NCI-H1930 (cell line): Measurements from ENCODE around the gene NOP10.

Experiments used
- DNase-seq, 2 experiments: peaks; one replicate each; lab custom pipeline; 2025; lab: John Stamatoyannopoulos, UW

NOP10 gene

DNA sequence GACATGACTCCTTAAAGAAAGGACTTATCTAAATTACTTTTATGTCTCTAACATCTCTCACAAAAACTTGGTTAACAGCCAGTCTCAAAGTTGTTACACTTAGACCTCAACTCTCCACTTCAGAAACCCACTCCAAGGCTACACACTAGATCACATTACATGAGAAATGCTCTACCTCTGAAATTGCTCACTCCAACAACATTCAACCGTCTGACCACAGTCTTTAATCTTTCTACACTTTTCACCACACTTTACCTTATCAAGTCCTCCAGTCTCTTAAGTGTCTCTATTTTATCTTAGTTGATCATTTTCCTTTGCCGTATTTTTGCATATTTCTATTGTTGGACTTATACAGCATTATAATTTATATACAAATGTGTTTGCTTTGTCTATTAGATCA lies 11.1 kb downstream of the NOP10 start:
- no peak for DNase-seq

DNA sequence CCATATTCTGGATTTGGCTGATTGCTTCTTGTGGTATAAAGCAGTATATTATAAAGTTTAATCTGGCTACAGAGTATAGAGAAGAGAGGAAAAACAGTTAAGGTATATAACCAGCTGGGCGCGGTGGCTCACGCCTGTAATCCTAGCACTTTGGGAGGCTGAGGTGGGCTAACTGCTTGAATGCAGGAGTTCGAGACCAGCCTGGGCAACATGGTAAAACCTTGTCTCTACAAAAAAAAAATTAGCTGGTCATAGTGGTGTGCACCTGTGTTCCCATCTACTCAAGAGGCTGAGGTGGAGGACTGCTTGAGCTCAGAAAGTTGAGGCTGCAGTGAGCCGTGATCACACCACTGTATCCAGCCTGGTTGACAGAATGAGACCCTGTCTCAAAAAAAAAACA lies 12.7 kb downstream of the NOP10 start:
- no peak for DNase-seq

- DNase-seq, result no peak
These were observed 13.9 kb downstream of the NOP10 start for GRCh38 chr15:34329006-34329405.

GRCh38 chr15:34327906-34328305 lies 15.0 kb downstream of the NOP10 start:
- DNase-seq, result no peak

DNA sequence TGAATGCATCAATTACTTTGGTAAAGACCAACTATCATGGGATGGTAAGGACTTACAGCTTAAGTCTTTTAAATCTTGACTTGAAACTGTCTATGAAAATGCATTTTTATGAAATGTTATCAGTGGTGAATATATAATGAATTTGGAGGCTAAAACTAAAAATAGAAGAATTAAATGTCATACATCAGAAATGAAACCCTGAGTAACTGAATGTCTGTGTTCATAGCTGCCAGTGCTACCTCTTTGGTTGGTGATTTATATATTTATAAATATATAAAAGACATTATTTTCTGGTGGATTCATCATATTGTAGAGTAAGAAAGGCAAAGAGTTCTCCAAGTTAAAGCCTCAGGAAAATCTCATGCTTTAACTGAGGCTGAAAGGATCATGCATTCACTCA lies 17.6 kb downstream of the NOP10 start:
- DNase-seq, result no peak

DNA sequence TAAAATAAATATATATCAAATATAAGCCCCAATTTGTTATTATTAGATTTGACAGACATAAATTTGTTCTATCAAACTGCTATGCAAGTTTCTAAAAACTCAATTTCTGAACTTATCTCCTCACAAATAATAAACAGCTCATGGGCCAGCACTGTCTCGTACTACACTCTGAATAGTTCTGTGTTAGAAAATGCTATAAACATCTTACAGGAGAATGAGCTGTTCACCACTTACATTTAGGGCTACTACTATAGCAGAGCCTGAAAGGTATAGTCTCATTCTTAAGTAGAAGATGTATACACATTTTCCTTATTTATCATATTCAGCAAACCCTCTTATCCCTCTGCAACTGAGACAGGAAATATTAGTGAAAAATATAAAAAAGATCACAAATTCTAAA lies 18.0 kb downstream of the NOP10 start:
- no peak for DNase-seq

- DNase-seq, result no peak
These were observed 19.7 kb downstream of the NOP10 start for GRCh38 chr15:34323217-34323616.

DNA sequence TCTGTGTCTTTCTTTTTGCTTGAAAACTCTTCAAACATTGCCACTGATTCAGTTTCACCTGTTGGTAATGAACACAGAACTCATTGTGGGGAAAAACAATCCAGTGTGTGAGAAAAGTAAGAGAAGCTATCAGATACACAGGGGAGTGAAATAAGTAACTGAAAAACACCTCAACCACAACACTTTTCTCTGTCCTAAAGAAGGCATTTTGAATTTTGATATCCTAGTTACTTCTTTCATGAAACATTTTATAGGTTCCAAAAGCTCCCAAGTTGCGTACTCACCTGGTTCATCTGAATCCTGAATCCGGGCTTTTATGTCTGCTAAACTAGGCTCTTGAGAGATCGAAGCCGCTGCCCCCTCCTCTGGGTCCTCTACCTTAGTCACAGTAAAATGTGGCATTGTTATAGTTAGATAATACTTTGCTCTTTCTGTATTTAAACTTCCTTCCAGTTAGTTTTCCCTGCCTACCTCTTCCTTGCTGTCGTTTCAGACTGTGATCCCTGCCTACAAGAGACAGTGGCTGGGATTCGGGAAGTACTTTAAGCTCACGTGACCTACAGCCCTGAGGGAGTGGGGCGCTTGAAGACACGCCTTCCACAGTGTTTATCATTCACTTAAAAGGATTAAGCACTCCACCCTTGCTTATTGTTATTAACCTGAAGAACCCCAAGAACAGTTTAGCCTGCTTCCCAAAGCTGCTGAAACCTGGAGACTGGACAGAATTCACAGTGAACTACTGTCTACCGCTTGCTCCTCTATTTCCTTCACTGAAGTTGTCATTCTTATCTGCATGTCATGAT lies 24.5 kb downstream of the NOP10 start:
- no peak for DNase-seq

GRCh38 chr15:34314491-34315490 lies 28.1 kb downstream of the NOP10 start:
- no peak for DNase-seq

- no peak for DNase-seq
These were observed 31.4 kb downstream of the NOP10 start for GRCh38 chr15:34311563-34311962.

GRCh38 chr15:34304613-34305012 lies 38.3 kb downstream of the NOP10 start:
- DNase-seq, result no peak

GRCh38 chr15:34301058-34301457 lies 41.9 kb downstream of the NOP10 start:
- no peak for DNase-seq

GRCh38 chr15:34297059-34297458 lies 45.9 kb downstream of the NOP10 start:
- DNase-seq, result no peak

- DNase-seq, result no peak
These were observed 50.3 kb downstream of the NOP10 start for GRCh38 chr15:34292621-34293020.
